Gastroesophageal sphincter (tissue), 4 donors: ENCODE results near the gene IGFLR1. TPM values are rescaled to one million over a fixed set of nuclear protein-coding genes. Genes with fewer than 3 reads are reported as not detected.

Source experiments
- ATAC-seq: fragments of 150-250 bp; one replicate; pipeline ENCODE4 v1.9.1; 2016; ENCODE audit warnings: mild to moderate bottlenecking, moderate library complexity
- H3K27ac ChIP-seq, 4 donors: fragments of 200-600 bp; sonication (generic) in 3 of 4; 1 replicate in 3 of 4; 2 replicates in 1 of 4; pipeline ENCODE4 v1.5.1; 2016 to 2019
- H3K27me3 ChIP-seq: fragments of 200-600 bp; sonication (generic); one replicate; pipeline ENCODE4 v1.5.1; 2019
- H3K36me3 ChIP-seq, 2 donors: fragments of 200-600 bp; sonication (generic); one replicate each; pipeline ENCODE4 v1.5.1; 2019; ENCODE audit warnings: control low read depth in 1 of 2
- H3K4me1 ChIP-seq, 3 donors: fragments of 200-600 bp; sonication (generic); 1 replicate in 2 of 3; 2 replicates in 1 of 3; pipeline ENCODE4 v1.5.1; 2016 to 2019; ENCODE audit warnings: control low read depth in 2 of 3
- H3K4me3 ChIP-seq, 2 donors: fragments of 200-600 bp; sonication (generic); one replicate each; pipeline ENCODE4 v1.5.1; 2019; ENCODE audit warnings: mild to moderate bottlenecking in 1 of 2, moderate library complexity in 1 of 2
- H3K9me3 ChIP-seq, 3 donors: fragments of 200-600 bp; sonication (generic); one replicate each; pipeline ENCODE4 v1.5.1; 2017 to 2019; ENCODE audit warnings: control low read depth in 2 of 3
- CTCF ChIP-seq, 4 experiments: fragments of 200-600 bp in 2 of 4; fragments of 450-650 bp in 2 of 4; sonication (generic) in 1 of 4; IDR thresholded peaks; one replicate each; pipeline ENCODE4 v1.5.1; 2017 to 2019; ENCODE audit warnings: antibody characterized with exemption in 4 of 4, mild to moderate bottlenecking in 2 of 4, moderate library complexity in 2 of 4
- EP300 ChIP-seq: sonication (generic); formaldehyde crosslinking; IDR thresholded peaks from one replicate; pipeline ENCODE4 v1.6.1; 2017; ENCODE audit warnings: antibody characterized with exemption, mild to moderate bottlenecking
- POLR2A ChIP-seq, 2 donors: fragments of 450-650 bp; IDR thresholded peaks; one replicate each; pipeline ENCODE4 v1.6.1; 2017; ENCODE audit warnings: antibody characterized with exemption in 2 of 2, mild to moderate bottlenecking in 2 of 2, moderate library complexity in 1 of 2
- POLR2AphosphoS5 ChIP-seq: sonication (generic); formaldehyde crosslinking; IDR thresholded peaks from one replicate; pipeline ENCODE4 v1.6.1; 2017; ENCODE audit warnings: antibody characterized with exemption
- WGBS, 2 donors: methylation state at CpG; one replicate each; pipeline ENCODE4 v1.1.5; 2018; ENCODE audit warnings: low coverage in 1 of 2; 5-methylcytosine and 5-hydroxymethylcytosine counted together
- total RNA-seq, 4 donors: library from RNA; depleted of rRNA; stranded (reverse); fragments of >200 nt; gene quantifications; one replicate each; pipeline ENCODE4 v1.1.0, GENCODE V29; 2016

The IGFLR1 gene
- total RNA-seq, 4 donors from 2014 or later, result 4.6 to 14.3 (median 6.7) TPM

GRCh38 chr19:35722461-35722860 is 19.8 kb downstream of the IGFLR1 start:
- no CpG with 5 or more reads among the region's 14 CpGs for WGBS, 2 donors
- no peak for TF ChIP-seq POLR2A (IDR thresholded peaks at IDR 0.05)
- no peaks in the 10 kb centered on the region for H3K27me3 ChIP-seq
- peaks cover 0 to 44% (median 8%) of the 10 kb centered on the region in 3 donors for H3K4me1 ChIP-seq
- no peaks in the 10 kb centered on the region for H3K9me3 ChIP-seq
- no peak for ATAC-seq
- H3K36me3 ChIP-seq, result peaks cover 0 to 80% of the 10 kb centered on the region in 2 donors
- no peak overlapping the region for H3K4me3 ChIP-seq
- H3K27ac ChIP-seq, result no peak overlapping the region

- no peak for ATAC-seq
- Histone ChIP-seq H3K36me3 (peaks cover 0 to 69% of the 10 kb centered on the region in 2 donors), H3K4me1 (peaks cover 0 to 47% (median 8%) of the 10 kb centered on the region in 3 donors), H3K4me3 (no peak overlapping the region), H3K27ac (no peak overlapping the region), H3K9me3 (no peaks in the 10 kb centered on the region), H3K27me3 (no peaks in the 10 kb centered on the region)
- WGBS, 2 donors, result 87% methylated on average over 8 of the region's 16 CpGs; no CpG with 5 or more reads in 1 of the 2 donors
- no peak for TF ChIP-seq POLR2A (IDR thresholded peaks at IDR 0.05)
- no peak for TF ChIP-seq POLR2AphosphoS5
- TF ChIP-seq CTCF (IDR thresholded peaks at IDR 0.05), result no peak
- TF ChIP-seq EP300, result no peak
Observed at GRCh38 chr19:35721374-35721773, 20.9 kb downstream of the IGFLR1 start.

GRCh38 chr19:35720648-35721047 is 21.6 kb downstream of the IGFLR1 start:
- H3K36me3 ChIP-seq, result peaks cover 0 to 62% of the 10 kb centered on the region in 2 donors
- no peak overlapping the region for H3K27ac ChIP-seq
- ATAC-seq, result no peak
- no peaks in the 10 kb centered on the region for H3K27me3 ChIP-seq
- peaks cover 0 to 54% (median 14%) of the 10 kb centered on the region in 3 donors for H3K4me1 ChIP-seq
- no peak for TF ChIP-seq POLR2A (IDR thresholded peaks at IDR 0.05)
- TF ChIP-seq EP300, result no peak
- TF ChIP-seq CTCF (IDR thresholded peaks at IDR 0.05), result no peak
- TF ChIP-seq POLR2AphosphoS5, result no peak
- H3K9me3 ChIP-seq, result no peaks in the 10 kb centered on the region
- no peak overlapping the region for H3K4me3 ChIP-seq
- 85% methylated on average over 5 of the region's 17 CpGs; no CpG with 5 or more reads in 1 of the 2 donors for WGBS, 2 donors

- no peak for TF ChIP-seq POLR2A (IDR thresholded peaks at IDR 0.05)
- no peak for TF ChIP-seq EP300
- no peak for TF ChIP-seq CTCF (IDR thresholded peaks at IDR 0.05)
- TF ChIP-seq POLR2AphosphoS5, result no peak
- H3K4me3 ChIP-seq, result no peak overlapping the region
- ATAC-seq, result no peak
- no peaks in the 10 kb centered on the region for H3K9me3 ChIP-seq
- WGBS, 2 donors, result 89% methylated on average over 1 of the region's 9 CpGs; no CpG with 5 or more reads in 1 of the 2 donors
- H3K36me3 ChIP-seq, result peaks cover 0 to 57% of the 10 kb centered on the region in 2 donors
- peaks cover 0 to 59% (median 19%) of the 10 kb centered on the region in 3 donors for H3K4me1 ChIP-seq
- H3K27ac ChIP-seq, result peak overlapping the region in 2 of 4 donors; percentile 8 to 91
- no peaks in the 10 kb centered on the region for H3K27me3 ChIP-seq
Observed at GRCh38 chr19:35720163-35720524, 22.1 kb downstream of the IGFLR1 start.

GRCh38 chr19:35719402-35720162 is 22.7 kb downstream of the IGFLR1 start:
- H3K27ac ChIP-seq, result peak overlapping the region in 3 of 4 donors; percentile 8 to 94 (median 91)
- H3K36me3 ChIP-seq, result peaks cover 0 to 51% of the 10 kb centered on the region in 2 donors
- H3K9me3 ChIP-seq, result no peaks in the 10 kb centered on the region
- WGBS, 2 donors, result 75 to 82% methylated on average over 4 to 13 of the region's 32 CpGs
- H3K4me3 ChIP-seq, result peak overlapping the region in 1 of 2 donors; percentile 94
- ATAC-seq, result no peak
- H3K4me1 ChIP-seq, result peaks cover 0 to 61% (median 19%) of the 10 kb centered on the region in 3 donors
- TF ChIP-seq EP300, result no peak
- no peak for TF ChIP-seq CTCF (IDR thresholded peaks at IDR 0.05)
- no peaks in the 10 kb centered on the region for H3K27me3 ChIP-seq
